Stimulated activated CD8-positive, alpha-beta memory T cell treated with anti-CD3 and anti-CD28 coated beads, Interleukin-12 subunit alpha, Interleukin-12 subunit beta, amount 100 ng/mL, for 24 hours (primary cell): Measurements from ENCODE around the gene INSC.

Experiments
- DNase-seq: peaks from one replicate; pipeline ENCODE4 v3.0.0-alpha.2; 2020; ENCODE audit errors: extremely low read depth

The INSC gene

DNA sequence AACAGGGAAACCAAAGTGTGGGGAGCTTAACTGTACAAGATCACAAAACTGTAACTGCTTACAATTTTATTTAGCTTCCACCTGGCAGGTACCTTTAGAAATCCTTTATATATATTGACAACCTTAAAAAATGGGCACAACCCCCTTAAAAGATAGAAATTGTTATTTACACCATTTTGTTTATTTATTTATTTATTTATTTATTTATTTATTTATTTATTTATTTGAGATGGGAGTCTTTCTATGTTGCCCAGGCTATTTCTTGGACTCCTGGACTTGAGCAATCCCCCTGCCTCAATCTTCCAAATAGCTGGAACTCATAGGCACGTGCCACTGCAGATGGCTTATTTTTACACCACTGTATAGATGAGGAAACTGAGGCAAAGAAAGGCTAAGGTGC lies 74.5 kb downstream of the INSC start:
- DNase-seq = no peak

- DNase-seq = no peak
These were observed 75.1 kb downstream of the INSC start for GRCh38 chr11:15189641-15190365.

GRCh38 chr11:15190611-15191010 lies 75.9 kb downstream of the INSC start:
- DNase-seq = no peak

DNA sequence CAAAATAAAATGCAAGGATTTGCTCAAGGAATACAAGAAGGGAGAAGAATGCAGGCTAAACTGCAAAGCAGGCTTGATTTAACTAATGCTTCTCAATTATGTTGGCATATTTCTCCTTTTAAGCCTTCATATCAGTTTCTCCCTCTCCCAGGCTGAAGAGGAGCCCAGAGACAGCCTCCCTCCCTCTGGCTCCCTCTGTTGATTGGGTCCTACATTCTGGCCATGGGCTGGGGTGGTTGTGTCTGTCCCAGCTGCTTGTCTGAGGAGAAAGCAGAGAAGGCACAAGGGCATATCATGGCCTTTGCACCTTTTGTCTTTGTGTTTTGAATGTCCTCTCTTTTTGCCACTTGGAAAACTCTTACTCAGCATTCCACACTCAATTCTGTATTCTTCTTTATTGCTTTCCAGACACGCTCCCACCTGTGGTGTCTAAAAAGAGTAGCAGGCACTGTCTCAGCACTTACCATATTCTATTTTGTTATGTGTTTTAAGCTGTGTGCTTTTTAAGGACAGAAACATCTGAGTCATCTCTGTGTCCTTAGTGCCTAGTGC lies 77.4 kb downstream of the INSC start:
- DNase-seq = no peak

- no peak for DNase-seq
These were observed 80.1 kb downstream of the INSC start for GRCh38 chr11:15194671-15195415.

- DNase-seq = no peak
These were observed 80.9 kb downstream of the INSC start for GRCh38 chr11:15195454-15196200.

- DNase-seq = no peak
These were observed 82.0 kb downstream of the INSC start for GRCh38 chr11:15196704-15197103.

GRCh38 chr11:15197696-15198095 lies 83.0 kb downstream of the INSC start:
- no peak for DNase-seq

DNA sequence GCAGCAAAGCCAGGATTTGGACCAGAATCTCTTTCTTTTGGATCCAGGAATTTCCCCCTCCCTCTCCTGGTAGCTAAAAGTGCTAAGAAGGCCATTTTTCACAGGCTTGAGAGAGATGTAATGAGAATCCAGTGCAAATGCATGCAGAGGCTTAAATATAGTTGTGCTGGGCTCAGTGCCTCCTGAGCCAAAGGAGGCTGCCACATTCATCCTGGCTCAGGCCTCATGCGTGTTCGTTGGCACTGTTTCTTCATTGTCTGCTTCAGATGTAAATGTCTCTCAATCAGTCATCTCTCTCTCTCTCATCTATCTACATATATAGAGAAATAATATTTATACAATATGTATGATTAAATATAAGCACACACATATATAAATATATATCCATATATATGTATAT lies 83.6 kb downstream of the INSC start:
- DNase-seq = no peak

DNA sequence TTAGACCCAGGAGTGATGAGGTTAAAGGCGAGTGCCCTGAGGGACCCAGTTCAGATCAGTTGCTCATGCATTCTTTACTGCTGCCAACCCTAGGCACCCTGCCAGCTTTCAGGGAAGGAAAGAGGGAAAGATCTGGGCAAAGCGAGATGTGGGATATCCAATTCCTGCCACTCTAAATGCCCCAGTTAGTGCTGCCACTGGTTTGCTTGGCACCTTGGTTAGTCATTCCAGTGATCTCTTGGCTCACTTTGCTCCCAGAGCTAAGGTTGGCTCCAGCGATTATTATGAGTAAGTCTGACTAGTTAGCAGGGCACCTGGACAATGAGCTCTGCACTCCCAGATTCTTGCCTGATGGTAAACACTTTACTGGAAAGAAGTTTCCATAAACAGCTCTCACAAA lies 85.0 kb downstream of the INSC start:
- DNase-seq = no peak

DNA sequence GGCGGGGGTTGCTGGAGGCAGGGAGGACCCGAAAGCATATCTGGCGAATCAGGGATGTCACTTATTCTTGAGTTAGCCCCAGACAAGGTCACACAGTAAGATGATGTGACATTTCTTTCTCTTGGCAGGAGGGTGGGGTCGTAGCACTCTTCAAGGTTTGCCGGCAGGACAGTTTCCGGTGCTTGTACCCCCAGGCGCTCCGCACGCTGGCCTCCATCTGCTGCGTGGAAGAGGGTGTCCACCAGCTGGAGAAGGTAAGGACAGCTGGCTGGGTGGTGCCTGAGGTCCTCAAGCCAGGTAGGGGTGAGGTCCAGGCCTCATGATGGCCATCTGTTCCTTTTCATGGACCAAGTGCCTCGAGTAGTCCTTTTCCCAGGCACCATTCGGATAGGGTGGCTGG lies 86.0 kb downstream of the INSC start:
- no peak for DNase-seq

DNA sequence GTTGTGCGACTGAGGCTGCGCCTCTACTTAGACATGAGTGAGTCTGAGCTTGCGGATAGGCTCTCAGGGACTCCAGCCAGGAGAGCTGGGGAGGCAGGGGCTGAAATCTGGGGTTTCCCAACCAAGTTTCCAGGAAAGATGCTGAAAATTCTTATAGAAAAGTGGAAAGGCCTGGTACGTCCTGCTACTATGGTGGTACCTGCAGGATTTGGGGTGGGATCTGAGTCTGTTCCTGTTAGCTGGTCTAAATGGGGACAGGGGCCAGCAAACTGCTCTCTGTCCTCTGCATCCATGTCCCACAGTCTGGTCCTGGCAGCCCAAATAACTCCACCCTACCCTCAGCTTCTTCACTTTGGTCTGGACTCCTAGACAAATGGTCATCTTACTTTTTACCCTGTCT lies 86.9 kb downstream of the INSC start:
- DNase-seq = no peak

DNA sequence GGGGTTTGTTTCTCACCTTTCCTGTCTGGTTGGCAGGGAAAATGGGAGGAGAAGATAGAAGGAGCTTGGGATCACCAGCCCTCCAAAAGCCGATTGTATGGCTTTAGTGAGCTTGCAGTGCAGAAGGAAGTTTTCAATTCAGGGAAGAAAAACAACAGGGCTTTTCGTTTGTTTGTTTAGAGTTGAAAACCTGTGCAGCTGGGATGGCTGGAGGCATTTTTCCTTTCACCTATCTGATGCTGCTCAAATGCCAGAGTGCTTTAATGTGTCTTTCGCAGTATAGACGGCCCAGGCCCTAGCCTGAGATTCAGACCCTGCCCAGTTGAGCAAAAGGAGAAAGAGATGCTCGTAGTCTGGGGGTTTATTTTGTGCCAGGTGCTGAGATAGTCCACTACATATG lies 87.9 kb downstream of the INSC start:
- DNase-seq = no peak

GRCh38 chr11:15204711-15205110 lies 90.0 kb downstream of the INSC start:
- no peak for DNase-seq

DNA sequence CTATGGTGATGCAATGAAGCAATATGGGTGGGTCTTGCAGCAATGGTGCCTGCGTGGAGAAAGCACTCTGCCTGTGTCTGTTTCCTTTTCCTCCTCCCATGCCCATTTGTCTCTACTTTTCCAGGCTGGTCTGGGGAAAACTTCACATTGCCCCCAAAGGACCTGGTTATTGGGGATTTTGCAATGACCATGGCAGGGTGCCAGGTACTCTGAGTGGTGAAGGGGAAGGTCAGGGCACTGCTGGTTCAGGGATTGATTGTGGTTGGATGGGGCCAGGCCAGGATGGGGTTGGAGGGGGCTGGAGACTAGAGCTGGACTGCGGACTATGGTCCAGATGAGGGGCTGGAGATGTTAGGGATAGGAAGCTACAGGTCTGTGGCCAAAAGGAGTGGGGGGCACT lies 92.1 kb downstream of the INSC start:
- DNase-seq = no peak

- DNase-seq = peak; percentile 28
These were observed 93.9 kb downstream of the INSC start for GRCh38 chr11:15208378-15209222.

DNA sequence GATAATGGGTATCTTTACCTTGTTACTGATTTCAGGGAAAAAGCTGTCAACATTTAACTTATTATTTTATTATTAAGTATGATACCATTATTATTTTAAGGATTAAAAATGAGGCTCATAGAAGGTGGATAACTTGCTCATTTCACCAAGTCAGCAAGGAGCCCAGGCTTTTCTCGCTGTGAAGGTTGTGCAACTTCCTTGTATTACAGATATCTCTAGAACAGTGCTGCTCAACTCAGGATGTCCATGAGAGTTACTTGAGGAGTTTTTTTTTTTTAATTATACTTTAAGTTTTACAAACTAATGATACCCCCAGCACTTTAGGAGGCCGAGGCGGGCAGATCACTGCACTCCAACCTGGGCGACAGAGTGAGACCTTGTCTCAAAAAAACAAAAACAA lies 98.2 kb downstream of the INSC start:
- no peak for DNase-seq

DNA sequence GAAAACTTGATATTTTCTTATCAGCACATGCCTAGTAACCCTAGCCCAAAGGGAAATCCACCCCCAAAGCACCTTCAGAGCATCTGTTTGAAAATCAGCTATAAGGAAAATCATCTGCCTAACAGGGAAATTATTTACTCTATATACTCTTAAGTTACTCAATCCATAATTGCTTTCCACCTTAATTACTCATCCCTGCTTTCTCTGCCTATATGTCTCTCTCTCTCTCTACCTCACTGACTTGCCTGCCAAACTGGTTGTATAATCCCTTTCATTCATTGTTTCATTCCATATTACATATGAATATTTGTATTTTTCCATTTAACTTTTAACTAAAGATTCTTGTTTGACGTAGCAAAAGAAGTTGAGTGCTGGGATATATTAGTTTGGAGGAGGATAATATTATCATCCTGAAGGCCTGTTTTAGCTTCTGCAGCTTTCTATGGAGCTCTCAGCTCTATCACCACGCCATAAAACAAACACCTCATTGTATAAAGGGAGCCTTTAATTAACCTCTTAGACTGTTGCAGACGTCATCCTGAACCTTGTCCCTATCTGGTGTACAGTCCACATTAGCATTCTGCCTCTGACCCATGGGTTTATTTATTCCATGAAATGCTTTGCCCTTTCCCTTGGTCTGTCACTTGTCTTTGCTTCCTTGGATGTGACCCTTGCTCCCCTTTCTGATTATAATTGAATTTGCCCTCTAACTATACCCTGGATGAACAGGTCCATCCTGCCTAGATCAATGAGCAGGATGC lies 98.9 kb downstream of the INSC start:
- DNase-seq = no peak

DNA sequence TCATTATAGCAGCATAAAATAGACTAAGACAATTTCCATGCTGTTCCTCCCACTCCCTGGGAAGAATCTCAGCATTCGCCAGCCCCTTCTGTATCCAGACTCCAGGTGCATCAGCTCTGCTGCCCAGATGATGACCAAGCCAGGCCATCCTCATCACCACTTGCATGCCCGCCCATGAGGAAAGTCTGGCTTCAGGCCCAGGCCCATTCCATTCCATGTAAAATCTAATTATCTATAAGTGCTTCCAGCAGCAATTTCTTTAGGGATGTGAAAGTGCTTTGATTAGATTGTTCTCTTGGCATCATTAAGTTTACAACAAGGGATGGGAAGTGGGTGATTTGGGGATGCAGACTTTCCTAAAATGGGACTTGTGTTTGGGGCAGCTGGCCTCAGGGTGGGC lies 100.3 kb downstream of the INSC start:
- no peak for DNase-seq

DNA sequence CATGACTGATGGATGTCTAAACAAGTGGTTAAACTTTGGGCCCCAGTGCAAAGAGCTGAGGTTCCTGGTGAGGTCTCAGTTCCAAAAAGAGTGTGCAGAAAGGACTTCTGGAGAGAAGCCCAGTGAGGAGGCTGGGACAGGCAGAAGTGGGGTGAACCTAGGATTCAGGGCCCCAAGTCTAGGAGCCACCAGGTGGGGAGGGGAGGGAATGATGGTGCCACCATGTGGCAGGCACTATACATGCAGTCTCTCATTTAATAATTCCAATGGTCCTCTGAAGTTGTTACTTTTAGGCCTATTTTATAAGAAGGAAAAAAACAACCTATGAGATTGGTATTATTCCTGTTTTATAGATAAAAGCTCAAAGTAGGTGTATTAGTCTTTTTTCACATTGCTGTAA lies 102.0 kb downstream of the INSC start:
- no peak for DNase-seq

DNA sequence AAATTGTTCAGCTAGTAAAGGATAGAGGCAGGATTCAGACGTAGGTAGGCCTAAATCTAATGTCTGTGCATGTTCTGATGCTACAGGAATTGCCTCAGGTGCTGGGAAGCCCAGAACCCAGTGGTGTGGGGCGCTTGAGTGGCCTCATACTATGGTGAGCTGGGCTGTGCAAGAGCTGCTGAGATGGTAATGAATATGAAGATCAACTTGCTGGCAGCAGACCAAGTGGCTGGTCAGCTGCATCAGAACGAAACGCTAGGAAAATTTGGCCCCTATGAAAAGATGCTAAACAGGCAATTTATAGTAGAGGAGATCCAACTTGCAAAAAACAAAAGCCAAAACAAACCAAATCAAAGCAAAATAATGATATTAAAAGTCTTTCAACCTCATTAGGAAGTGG lies 102.7 kb downstream of the INSC start:
- DNase-seq = no peak
